ENCODE data around the gene TMOD1.
A peak's percentile ranks its signal among the peaks of the same experiment; 100 is the strongest.

DNA sequence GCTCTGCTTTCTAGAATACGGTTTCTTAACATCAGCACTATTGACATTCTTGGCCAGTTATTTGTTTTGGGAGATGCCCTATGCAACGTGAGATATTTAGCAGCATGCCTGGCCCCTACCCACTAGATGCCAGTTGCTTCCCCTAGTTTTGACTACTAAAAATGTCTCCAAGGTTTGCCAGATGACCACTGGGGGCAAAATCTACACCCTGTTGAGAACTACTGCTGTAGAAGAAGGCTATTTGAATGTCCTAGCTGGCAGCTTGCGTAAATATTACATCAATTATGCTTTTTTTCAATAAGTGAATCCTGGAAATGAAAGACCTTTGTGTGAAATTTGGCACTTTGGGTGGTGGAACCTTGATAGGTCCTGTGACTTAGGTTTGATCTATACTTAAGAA lies 137.2 kb downstream of the TMOD1 start:
- TF ChIP-seq, protein P1, sequence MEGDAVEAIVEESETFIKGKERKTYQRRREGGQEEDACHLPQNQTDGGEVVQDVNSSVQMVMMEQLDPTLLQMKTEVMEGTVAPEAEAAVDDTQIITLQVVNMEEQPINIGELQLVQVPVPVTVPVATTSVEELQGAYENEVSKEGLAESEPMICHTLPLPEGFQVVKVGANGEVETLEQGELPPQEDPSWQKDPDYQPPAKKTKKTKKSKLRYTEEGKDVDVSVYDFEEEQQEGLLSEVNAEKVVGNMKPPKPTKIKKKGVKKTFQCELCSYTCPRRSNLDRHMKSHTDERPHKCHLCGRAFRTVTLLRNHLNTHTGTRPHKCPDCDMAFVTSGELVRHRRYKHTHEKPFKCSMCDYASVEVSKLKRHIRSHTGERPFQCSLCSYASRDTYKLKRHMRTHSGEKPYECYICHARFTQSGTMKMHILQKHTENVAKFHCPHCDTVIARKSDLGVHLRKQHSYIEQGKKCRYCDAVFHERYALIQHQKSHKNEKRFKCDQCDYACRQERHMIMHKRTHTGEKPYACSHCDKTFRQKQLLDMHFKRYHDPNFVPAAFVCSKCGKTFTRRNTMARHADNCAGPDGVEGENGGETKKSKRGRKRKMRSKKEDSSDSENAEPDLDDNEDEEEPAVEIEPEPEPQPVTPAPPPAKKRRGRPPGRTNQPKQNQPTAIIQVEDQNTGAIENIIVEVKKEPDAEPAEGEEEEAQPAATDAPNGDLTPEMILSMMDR (IDR thresholded peaks at IDR 0.05) = peak in 1 of 3 experiments; percentile 19
- no peak for TF ChIP-seq POLR2A (IDR thresholded peaks at IDR 0.05)

Measured in testis (tissue), 2 donors.